ENCODE results near the gene MT1A.
"Not testable (repeated sequence)": the region's sequence is repeated elsewhere in the genome, so short reads cannot be mapped to it uniquely, and the experiment has no call there.

DNA sequence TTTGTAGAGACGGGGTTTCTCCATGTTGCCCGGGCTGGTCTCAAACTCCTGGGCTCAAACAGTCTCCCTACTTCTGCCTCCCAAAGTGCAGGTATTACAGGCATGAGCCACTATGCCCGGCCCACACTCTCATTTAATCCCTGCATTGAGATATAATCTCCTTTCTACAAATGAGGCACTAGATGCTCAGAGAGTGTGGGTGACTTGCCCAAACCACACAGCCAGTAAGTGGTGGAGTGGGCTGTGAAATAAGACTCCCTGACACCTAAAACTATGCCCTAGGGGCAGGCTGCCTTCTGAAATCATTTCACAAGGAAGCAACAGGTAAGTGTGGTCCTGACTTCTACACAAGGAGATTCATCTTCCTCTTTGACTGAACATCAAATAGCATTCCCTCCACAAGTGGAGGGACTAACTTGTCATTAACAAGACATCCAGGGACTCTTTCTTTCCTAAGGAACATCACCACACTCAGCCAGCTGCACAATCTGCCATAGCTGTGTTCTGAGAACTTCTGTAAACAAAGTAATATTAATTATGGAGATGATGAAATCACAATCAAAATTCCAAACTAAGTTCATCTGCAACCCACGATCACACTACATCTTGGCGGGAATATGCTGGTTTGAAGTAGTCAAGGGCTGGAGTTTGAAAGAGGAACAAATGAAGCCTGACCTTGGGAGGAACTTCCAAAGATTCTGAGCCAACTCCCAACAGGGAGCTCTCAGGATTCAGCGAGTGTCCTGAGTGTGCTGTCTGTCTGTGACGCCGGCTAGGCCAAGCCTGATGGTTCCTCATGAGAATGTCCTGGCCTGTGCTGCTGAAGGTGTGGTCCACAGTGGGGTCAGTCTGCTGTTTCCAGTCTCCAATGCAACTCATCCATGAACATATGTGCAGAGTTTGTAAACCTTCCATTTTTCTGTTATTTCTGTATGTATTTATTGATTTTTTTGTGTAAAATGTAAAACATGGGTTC is 27.1 kb downstream of the MT1A start:
- TF ChIP-seq EZH2 (IDR thresholded peaks at IDR 0.05); POLR2AphosphoS5 (IDR thresholded peaks at IDR 0.05; ENCODE audit: borderline replicate concordance, low read depth, low read length); FOXP2 (optimal IDR thresholded peaks at IDR 0.05; ENCODE audit: control extremely low read depth, extremely low read length, insufficient read depth): not testable (repeated sequence)
